T-cell (primary cell): ENCODE measurements around the gene ACYP2. TPM values are rescaled to one million over a fixed set of nuclear protein-coding genes. Genes with fewer than 3 reads are reported as not detected.

Experiments
- total RNA-seq, 35 experiments: library from RNA in 6 of 35; stranded (reverse) in 6 of 35; fragments of 120-200 nt in 1 of 35; gene quantifications; one replicate each; pipeline versions ENCODE4 v1.2.1 to v1.2.4 and lab custom pipeline; 2013 to 2026

Gene ACYP2
- total RNA-seq, 5 donors from 2014 or later (not counting 1 experiment from before 2014, with no cell fraction given): 13.8 to 18.8 (median 15.3) TPM

Other genes with a start within 250 kb of the ACYP2 start
- gene PSME4, start 144.6 kb upstream of the ACYP2 start, total RNA-seq: 10 to 100 TPM; 39.8 to 87.4 (median 44.6) TPM
- gene TSPYL6, start 140.6 kb downstream of the ACYP2 start, total RNA-seq: not detected